PC-3 (cell line): ENCODE results near the gene SH3PXD2A.

Source experiments
- CTCF ChIP-seq: fragments of 300-600 bp; sonication (generic); conservative IDR thresholded peaks from 2 replicates; pipeline ENCODE4 v1.5.1; 2017; ENCODE audit warnings: antibody characterized with exemption, low read depth, mild to moderate bottlenecking, low read length
- EZH2 ChIP-seq: fragments of 300-600 bp; sonication (generic); IDR thresholded peaks from one replicate; pipeline ENCODE4 v1.6.1; 2017; ENCODE audit warnings: antibody characterized with exemption, mild to moderate bottlenecking, low read length; ENCODE audit not compliant: unreplicated experiment

- TF ChIP-seq CTCF (no peak), EZH2 (no peak)
Measured at GRCh38 chr10:103663236-103663635, 192.1 kb downstream of the SH3PXD2A start.
